B cell (primary cell): ENCODE data around the gene CCR3. TPM values are rescaled to one million over a fixed set of nuclear protein-coding genes. Genes with fewer than 3 reads are reported as not detected.

Source experiments
- ATAC-seq: fragments of 200-7000 bp; cut with Tn5 transposase; one replicate; pipeline ENCODE4 v1.10.0; 2021; ENCODE audit warnings: low read depth, mild to moderate bottlenecking, moderate number of reproducible peaks, moderate library complexity
- CTCF ChIA-PET: fragments of 350-600 bp; sonication (Branson Sonifier 250); formaldehyde crosslinking; loops from one replicate; lab custom pipeline; 2021; ENCODE audit warnings: antibody characterized with exemption, inconsistent platforms; lab: Charles Lee
- POLR2A ChIA-PET: fragments of 350-600 bp; sonication (Branson Sonifier 250); formaldehyde crosslinking; loops from one replicate; lab custom pipeline; 2021; ENCODE audit warnings: antibody characterized with exemption; lab: Charles Lee
- DNase-seq: peaks from one replicate; pipeline ENCODE4 v3.0.0; 2013
- H2AFZ ChIP-seq: 2 replicates; pipeline ENCODE4 v1.6.1; 2012; ENCODE audit warnings: mild to moderate bottlenecking, low read depth, low read length; ENCODE audit not compliant: insufficient read depth, poor library complexity, severe bottlenecking
- H3K27ac ChIP-seq, 2 donors: 1 replicate in 1 of 2; 2 replicates in 1 of 2; pipeline ENCODE4 v1.5.1; 2012 to 2013; ENCODE audit warnings: low read length in 2 of 2, mild to moderate bottlenecking in 2 of 2, moderate library complexity in 1 of 2
- H3K27me3 ChIP-seq, 4 experiments: fragments of 200-600 bp in 1 of 4; sonication (generic) in 1 of 4; replicated peaks in 1 of 4; 1 replicate in 2 of 4; 2 replicates in 2 of 4; pipeline versions ENCODE4 v1.6.1 to v1.7.0; 2013 to 2016; ENCODE audit warnings: low read length in 3 of 4, mild to moderate bottlenecking in 2 of 4, mixed read lengths in 1 of 4, moderate library complexity in 1 of 4; ENCODE audit not compliant: insufficient read depth in 4 of 4, control insufficient read depth in 3 of 4; ENCODE audit errors: control extremely low read depth in 1 of 4
- H3K36me3 ChIP-seq, 2 experiments: replicated peaks in 1 of 2; 1 replicate in 1 of 2; 2 replicates in 1 of 2; pipeline versions ENCODE4 v1.6.1 to v1.7.1; 2013; ENCODE audit warnings: low read length in 1 of 2; ENCODE audit not compliant: insufficient read depth in 2 of 2, control insufficient read depth in 1 of 2; ENCODE audit errors: control extremely low read depth in 1 of 2, extremely low read depth in 1 of 2
- H3K4me1 ChIP-seq, 2 donors: fragments of 200-600 bp in 1 of 2; sonication (generic) in 1 of 2; 1 replicate in 1 of 2; 2 replicates in 1 of 2; pipeline versions ENCODE4 v1.5.1 to v1.6.1; 2013 to 2017; ENCODE audit warnings: low read length in 2 of 2; ENCODE audit not compliant: control insufficient read depth in 2 of 2, insufficient read depth in 2 of 2
- H3K4me2 ChIP-seq: replicated peaks from 2 replicates; pipeline ENCODE3; 2012; ENCODE audit warnings: mild to moderate bottlenecking, low read depth, low read length; ENCODE audit not compliant: poor library complexity, severe bottlenecking
- H3K4me3 ChIP-seq, 5 experiments: fragments of 200-600 bp in 1 of 5; sonication (generic) in 1 of 5; 1 replicate in 3 of 5; 2 replicates in 2 of 5; pipeline versions ENCODE4 v1.5.1 to v1.7.0; 2011 to 2016; ENCODE audit warnings: low read length in 4 of 5, mild to moderate bottlenecking in 4 of 5, low read depth in 2 of 5, control low read depth in 1 of 5, moderate library complexity in 1 of 5; ENCODE audit not compliant: insufficient read depth in 1 of 5; ENCODE audit errors: control extremely low read depth in 1 of 5, extremely low read depth in 1 of 5
- H3K79me2 ChIP-seq: fragments of 200-600 bp; sonication (generic); one replicate; pipeline ENCODE4 v1.6.0; 2016; ENCODE audit warnings: low read length; ENCODE audit not compliant: control insufficient read depth, insufficient read depth
- H3K9ac ChIP-seq: fragments of 200-600 bp; sonication (generic); 2 replicates; pipeline ENCODE4 v1.6.1; 2017; ENCODE audit warnings: mild to moderate bottlenecking, low read length, moderate library complexity
- H3K9me3 ChIP-seq, 3 donors: one replicate each; pipeline versions ENCODE4 v1.6.1 to v1.7.1; 2013; ENCODE audit warnings: low read length in 2 of 3; ENCODE audit not compliant: control insufficient read depth in 2 of 3, insufficient read depth in 1 of 3; ENCODE audit errors: control extremely low read depth in 1 of 3
- H4K20me1 ChIP-seq: 2 replicates; pipeline ENCODE4 v1.6.0; 2012; ENCODE audit warnings: mild to moderate bottlenecking, low read length; ENCODE audit not compliant: insufficient read depth, control insufficient read depth, poor library complexity, severe bottlenecking
- H3K27ac Mint-ChIP-seq: one replicate; pipeline ENCODE4 v1.8.0; 2021; ENCODE audit warnings: mixed read lengths
- H3K27me3 Mint-ChIP-seq: one replicate; pipeline ENCODE4 v1.8.0; 2021; ENCODE audit warnings: mixed read lengths
- H3K4me1 Mint-ChIP-seq: one replicate; pipeline ENCODE4 v1.8.0; 2021; ENCODE audit warnings: mixed read lengths
- H3K4me3 Mint-ChIP-seq: one replicate; pipeline ENCODE4 v1.8.0; 2021; ENCODE audit warnings: mixed read lengths
- H3K9me3 Mint-ChIP-seq: one replicate; pipeline ENCODE4 v1.8.0; 2022; ENCODE audit warnings: mixed read lengths; ENCODE audit not compliant: insufficient read depth
- CTCF ChIP-seq: fragments of 200-600 bp; IDR thresholded peaks from one replicate; pipeline ENCODE4 v1.8.0; 2022; ENCODE audit warnings: antibody characterized with exemption, mild to moderate bottlenecking
- EZH2 ChIP-seq: IDR thresholded peaks from 2 replicates; pipeline ENCODE4 v1.6.1; 2012; ENCODE audit warnings: borderline replicate concordance, low read depth, mild to moderate bottlenecking, moderate library complexity, low read length; ENCODE audit not compliant: insufficient read depth, poor library complexity, severe bottlenecking
- WGBS: methylation state at CpG from one replicate; pipeline ENCODE4 v1.1.5; 2013; ENCODE audit warnings: missing lambda C conversion rate; ENCODE audit not compliant: insufficient coverage; 5-methylcytosine and 5-hydroxymethylcytosine counted together
- intact Hi-C: fragments of 100-400 bp; cut with micrococcal nuclease; formaldehyde crosslinking; loops from one replicate; pipeline ENCODE4 v1.10.0; 2022
- polyA minus RNA-seq: library from RNA; depleted of rRNA, polyadenylated mRNA; stranded (reverse); fragments of >200 nt; gene quantifications from 2 replicates; pipeline ENCODE4 v1.2.3, GENCODE V29; 2012
- polyA plus RNA-seq: library from polyadenylated mRNA; depleted of rRNA; stranded (reverse); fragments of >200 nt; gene quantifications from 2 replicates; pipeline ENCODE4 v1.2.3, GENCODE V29; 2012
- total RNA-seq, 2 donors: library from RNA; stranded (reverse); fragments of 120-200 nt in 1 of 2; gene quantifications; 1 replicate in 1 of 2; 2 replicates in 1 of 2; pipeline versions ENCODE4 v1.2.3 to v1.2.4, GENCODE V29; 2013 to 2022

Gene CCR3
- total RNA-seq (not detected in 2 replicates), polyA plus RNA-seq (0.13 and 0.19 TPM in 2 replicates), polyA minus RNA-seq (0.21 TPM in 1 of 2 replicates, not detected in the other)
- total RNA-seq (2013): 0.33 TPM

DNA sequence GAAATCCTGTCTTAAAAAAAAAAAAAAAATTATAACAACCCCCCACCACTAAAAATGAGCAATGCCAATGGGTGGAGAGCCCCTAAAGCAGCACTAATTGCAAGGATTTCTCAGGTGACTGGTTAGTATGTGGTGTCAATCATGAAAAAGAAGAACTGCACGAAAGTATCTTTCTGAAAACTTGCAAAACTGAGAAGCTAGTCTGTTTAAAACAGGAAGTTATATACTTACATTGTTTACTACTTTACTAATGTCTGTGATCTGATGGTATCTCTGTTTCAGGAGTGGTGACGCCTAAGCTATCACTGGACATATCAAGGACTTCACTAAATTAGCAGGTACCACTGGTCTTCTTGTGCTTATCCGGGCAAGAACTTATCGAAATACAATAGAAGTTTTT is at the start of gene CCR3:
CCR3 (plus strand) TSS at position 341 of the 400 bp plus-strand sequence. CDS start 22,699 bp downstream, outside the sequence.
- ChIA-PET POLR2A (interaction anchor here (0.6 to 0.7 kb wide), 3 partner anchors 33 to 137 kb away, joined by 3 to 8 read pairs (median 4); no protein-coding TSS in a partner anchor), CTCF (interaction anchor here (2.2 kb wide), 1 partner anchor 33 kb away, joined by 6 read pairs; the partner anchor contains the start of gene CCR1)
- no peak within 1 kb of the TSS for H3K9ac ChIP-seq
- Mint-ChIP-seq H3K27me3 (peaks cover 6% of the 10 kb centered on the region), H3K4me3 (no peak within 1 kb of the TSS), H3K27ac (peak within 1 kb of the TSS; percentile 26), H3K9me3 (no peaks in the 10 kb centered on the region), H3K4me1 (peaks cover 15% of the 10 kb centered on the region)
- DNase-seq: peak; percentile 36
- TF ChIP-seq EZH2 (no peak), CTCF (no peak)
- no peaks in the 10 kb centered on the region for H3K36me3 ChIP-seq
- no peaks in the 10 kb centered on the region for H4K20me1 ChIP-seq
- H3K9me3 ChIP-seq: no peaks in the 10 kb centered on the region
- H3K4me1 ChIP-seq: peaks cover 9 to 13% of the 10 kb centered on the region in 2 donors
- H3K4me3 ChIP-seq: no peak within 1 kb of the TSS
- H3K27me3 ChIP-seq: no peaks in the 10 kb centered on the region
- H2AFZ ChIP-seq: peak within 1 kb of the TSS; percentile 23
- peak; percentile 58 for ATAC-seq
- intact Hi-C loops: no loop called here
- H3K4me2 ChIP-seq: peak within 1 kb of the TSS; percentile 23
- 100% methylated on average over 1 of the region's 4 CpGs for WGBS
- H3K79me2 ChIP-seq: no peaks in the 10 kb centered on the region
- no peak within 1 kb of the TSS for H3K27ac ChIP-seq

GRCh38 chr3:46192939-46193338 is 49.3 kb upstream of the CCR3 start:
- Histone ChIP-seq H3K4me2 (no peak overlapping the region), H3K9ac (no peak overlapping the region), H3K27ac (no peak overlapping the region), H3K79me2 (no peaks in the 10 kb centered on the region), H4K20me1 (no peaks in the 10 kb centered on the region), H3K4me3 (no peak overlapping the region), H2AFZ (no peak overlapping the region), H3K27me3 (no peaks in the 10 kb centered on the region), H3K36me3 (no peaks in the 10 kb centered on the region), H3K9me3 (peaks cover 2 to 25% (median 4%) of the 10 kb centered on the region in 3 donors), H3K4me1 (peaks cover 7 to 13% of the 10 kb centered on the region in 2 donors)
- ATAC-seq (no peak), DNase-seq (no peak)
- peaks cover 14% of the 10 kb centered on the region for H3K4me1 Mint-ChIP-seq
- intact Hi-C loops: no loop called here
- H3K4me3 Mint-ChIP-seq: no peak overlapping the region
- no peaks in the 10 kb centered on the region for H3K27me3 Mint-ChIP-seq
- TF ChIP-seq EZH2: no peak
- no peak for TF ChIP-seq CTCF
- H3K27ac Mint-ChIP-seq: no peak overlapping the region
- peaks cover 16% of the 10 kb centered on the region for H3K9me3 Mint-ChIP-seq
- CTCF ChIA-PET: interaction anchor here (1.8 kb wide), 1 partner anchor 15 kb away, joined by 7 read pairs; the partner anchor contains the start of gene CCR1
- no CpG with 5 or more reads among the region's 5 CpGs for WGBS
- POLR2A ChIA-PET: no interaction called here
